SH-SY5Y (cell line): ENCODE results near the gene RABGEF1.

ENCODE experiments used
- GATA2 ChIP-seq: IDR thresholded peaks from 2 replicates; pipeline ENCODE4 v1.6.1; 2011; ENCODE audit warnings: mild to moderate bottlenecking, low read depth, low read length
- GATA3 ChIP-seq: IDR thresholded peaks from 2 replicates; pipeline ENCODE4 v1.6.1; 2011; ENCODE audit warnings: low read depth, mild to moderate bottlenecking, low read length, moderate library complexity

DNA sequence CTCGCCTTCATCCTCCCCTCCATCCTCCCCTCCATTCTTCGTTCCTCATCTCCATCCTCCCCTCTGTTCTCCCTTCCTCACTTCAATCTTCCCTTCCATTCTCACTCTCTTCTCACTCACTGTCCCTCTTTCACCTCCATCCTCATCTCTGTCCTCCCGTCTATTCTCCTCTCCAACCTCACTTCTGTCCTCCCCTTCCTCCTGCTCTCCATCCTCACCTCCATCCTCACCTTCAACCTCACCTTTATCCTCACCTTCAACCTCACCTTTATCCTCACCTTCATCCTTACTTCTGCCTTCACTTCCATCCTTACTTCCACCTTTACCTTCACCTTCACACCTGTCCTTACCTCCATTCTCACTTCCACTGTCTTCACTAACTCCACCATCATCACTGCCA, 11.3 kb upstream of the RABGEF1 start:
- TF ChIP-seq GATA3 = no peak
- no peak for TF ChIP-seq GATA2
